Keratinocyte (primary cell): ENCODE measurements around the gene SQSTM1.

Source experiments
- EZH2 ChIP-seq: IDR thresholded peaks from one replicate; pipeline ENCODE4 v1.6.1; 2012; ENCODE audit warnings: inconsistent platforms, mild to moderate bottlenecking, low read length, moderate library complexity
- TF ChIP-seq, protein P1 (sequence below), 3 experiments: IDR thresholded peaks in 1 of 3; conservative IDR thresholded peaks in 1 of 3; optimal IDR thresholded peaks in 1 of 3; 2 replicates in 2 of 3; 3 replicates in 1 of 3; pipeline versions ENCODE3 to v1.5.1; 2011; ENCODE audit warnings: low read length in 3 of 3, mild to moderate bottlenecking in 3 of 3, moderate library complexity in 2 of 3, control low read depth in 1 of 3, inconsistent platforms in 1 of 3; ENCODE audit not compliant: insufficient read depth in 2 of 3; ENCODE audit errors: extremely low read depth in 1 of 3

DNA sequence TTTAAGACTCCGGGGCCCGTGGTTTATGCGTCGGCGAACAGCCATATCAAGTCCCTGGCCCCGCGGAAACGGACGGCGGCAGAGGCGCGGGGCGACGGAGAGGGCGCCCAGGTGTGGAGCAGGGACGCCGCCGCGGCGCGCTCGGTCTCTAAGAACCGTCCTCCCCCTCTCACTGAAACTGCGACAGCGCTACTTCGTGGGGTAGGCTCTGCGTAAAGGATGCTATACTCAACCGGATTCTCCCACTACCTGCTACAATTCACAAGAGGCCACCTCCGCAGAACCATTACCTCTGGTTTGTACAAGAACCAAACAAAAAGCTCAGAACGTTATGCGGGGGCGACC lies 37.5 kb downstream of the SQSTM1 start:
- TF ChIP-seq, protein P1, sequence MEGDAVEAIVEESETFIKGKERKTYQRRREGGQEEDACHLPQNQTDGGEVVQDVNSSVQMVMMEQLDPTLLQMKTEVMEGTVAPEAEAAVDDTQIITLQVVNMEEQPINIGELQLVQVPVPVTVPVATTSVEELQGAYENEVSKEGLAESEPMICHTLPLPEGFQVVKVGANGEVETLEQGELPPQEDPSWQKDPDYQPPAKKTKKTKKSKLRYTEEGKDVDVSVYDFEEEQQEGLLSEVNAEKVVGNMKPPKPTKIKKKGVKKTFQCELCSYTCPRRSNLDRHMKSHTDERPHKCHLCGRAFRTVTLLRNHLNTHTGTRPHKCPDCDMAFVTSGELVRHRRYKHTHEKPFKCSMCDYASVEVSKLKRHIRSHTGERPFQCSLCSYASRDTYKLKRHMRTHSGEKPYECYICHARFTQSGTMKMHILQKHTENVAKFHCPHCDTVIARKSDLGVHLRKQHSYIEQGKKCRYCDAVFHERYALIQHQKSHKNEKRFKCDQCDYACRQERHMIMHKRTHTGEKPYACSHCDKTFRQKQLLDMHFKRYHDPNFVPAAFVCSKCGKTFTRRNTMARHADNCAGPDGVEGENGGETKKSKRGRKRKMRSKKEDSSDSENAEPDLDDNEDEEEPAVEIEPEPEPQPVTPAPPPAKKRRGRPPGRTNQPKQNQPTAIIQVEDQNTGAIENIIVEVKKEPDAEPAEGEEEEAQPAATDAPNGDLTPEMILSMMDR (optimal IDR thresholded peaks at IDR 0.05 in 1 of 3, IDR thresholded peaks at IDR 0.05 in 1 of 3, conservative IDR thresholded peaks at IDR 0.05 in 1 of 3; ENCODE audit: extremely low read depth in 1 of 3, insufficient read depth in 2 of 3, low read length in 3 of 3), result no peak
- TF ChIP-seq EZH2, result no peak
